NAMALWA (cell line): Measurements from ENCODE around the gene SHB.
A peak's percentile ranks its signal among the peaks of the same experiment; 100 is the strongest.

Source experiments
- DNase-seq: peaks from one replicate; pipeline ENCODE4 v3.0.0-alpha.2; 2015; ENCODE audit warnings: low spot score

SHB gene

DNA sequence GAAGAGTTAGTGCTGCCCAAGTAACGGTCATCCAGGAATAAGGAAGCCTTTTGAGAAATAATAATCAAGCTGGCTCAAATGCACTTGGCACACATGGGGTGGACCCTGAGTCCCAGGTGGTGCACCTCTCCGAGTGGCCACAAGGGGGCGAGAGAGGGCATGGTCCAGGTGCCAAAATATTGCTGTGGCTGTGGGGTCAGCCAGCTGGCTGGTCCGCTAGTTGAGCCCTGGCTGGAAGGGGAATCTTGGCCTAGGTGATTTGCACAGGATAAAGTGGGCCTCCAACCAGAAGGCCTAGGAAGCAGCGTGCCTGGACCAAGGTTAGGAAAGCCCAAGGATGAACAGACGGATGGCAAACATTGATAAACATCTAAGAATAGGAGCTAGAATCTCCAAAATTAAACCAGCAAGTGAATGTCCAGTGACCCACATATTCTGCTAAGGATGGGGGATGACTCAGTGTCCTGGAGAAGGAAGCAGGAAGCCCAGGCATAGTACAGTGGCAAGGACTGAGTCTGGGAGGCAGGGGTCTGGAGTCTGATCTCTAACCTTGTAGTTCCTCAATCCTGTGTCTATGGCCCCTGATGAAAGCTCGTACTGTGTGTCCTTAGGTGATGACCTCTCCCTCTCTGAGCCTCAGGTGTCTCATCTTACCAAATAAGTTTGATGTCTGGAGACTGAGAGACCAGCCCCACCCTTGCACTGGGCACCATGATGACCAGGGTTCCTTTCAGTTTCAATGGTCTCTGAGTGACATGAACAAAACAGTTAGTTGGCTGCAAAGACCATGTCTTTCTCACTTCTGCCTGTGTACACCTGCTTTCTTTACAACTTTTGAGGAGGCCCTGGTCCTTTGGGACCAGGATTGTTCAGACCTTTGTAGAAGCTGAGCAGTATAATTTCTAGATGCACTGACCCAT lies 19.2 kb upstream of the SHB start:
- DNase-seq, result peak; percentile 71

DNA sequence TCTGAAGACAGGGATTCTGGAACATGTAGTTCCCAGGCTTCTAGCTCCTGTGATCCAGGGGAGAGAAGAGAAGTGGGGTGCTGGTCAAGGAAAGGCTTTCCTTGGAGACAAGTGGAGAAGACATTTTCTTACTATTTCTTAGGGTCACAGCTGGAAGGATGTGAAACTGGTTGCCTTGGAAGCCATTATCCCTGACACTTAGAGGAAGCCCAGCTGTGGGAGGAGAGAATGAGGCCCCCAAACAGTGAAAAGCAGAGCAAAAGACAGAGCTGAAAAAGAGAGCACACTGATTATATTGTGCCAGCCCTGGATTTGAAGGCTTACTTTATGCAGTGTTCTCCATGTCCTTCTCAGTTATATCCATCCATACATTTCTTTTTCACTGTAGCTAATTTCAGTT lies 17.5 kb upstream of the SHB start:
- DNase-seq, result no peak

GRCh38 chr9:38085308-38085707 lies 16.3 kb upstream of the SHB start:
- DNase-seq, result no peak

DNA sequence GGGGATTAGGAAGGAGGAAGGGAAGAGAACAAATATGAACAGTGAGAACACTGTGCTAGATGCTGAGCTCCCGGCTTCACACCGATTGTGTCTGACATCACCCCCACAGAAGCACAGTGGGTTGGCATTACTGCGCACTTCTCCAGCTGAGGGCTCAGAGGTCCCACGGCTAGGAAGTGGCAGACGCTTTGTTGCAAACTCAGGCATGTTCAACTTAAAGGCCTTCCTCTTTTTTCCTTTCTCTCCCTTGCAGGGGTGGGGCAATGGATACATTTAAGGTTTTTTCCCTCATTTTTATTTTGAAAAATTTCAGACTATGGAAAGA lies 15.5 kb upstream of the SHB start:
- DNase-seq, result no peak

- no peak for DNase-seq
These were observed 15.0 kb upstream of the SHB start for GRCh38 chr9:38083858-38084555.

DNA sequence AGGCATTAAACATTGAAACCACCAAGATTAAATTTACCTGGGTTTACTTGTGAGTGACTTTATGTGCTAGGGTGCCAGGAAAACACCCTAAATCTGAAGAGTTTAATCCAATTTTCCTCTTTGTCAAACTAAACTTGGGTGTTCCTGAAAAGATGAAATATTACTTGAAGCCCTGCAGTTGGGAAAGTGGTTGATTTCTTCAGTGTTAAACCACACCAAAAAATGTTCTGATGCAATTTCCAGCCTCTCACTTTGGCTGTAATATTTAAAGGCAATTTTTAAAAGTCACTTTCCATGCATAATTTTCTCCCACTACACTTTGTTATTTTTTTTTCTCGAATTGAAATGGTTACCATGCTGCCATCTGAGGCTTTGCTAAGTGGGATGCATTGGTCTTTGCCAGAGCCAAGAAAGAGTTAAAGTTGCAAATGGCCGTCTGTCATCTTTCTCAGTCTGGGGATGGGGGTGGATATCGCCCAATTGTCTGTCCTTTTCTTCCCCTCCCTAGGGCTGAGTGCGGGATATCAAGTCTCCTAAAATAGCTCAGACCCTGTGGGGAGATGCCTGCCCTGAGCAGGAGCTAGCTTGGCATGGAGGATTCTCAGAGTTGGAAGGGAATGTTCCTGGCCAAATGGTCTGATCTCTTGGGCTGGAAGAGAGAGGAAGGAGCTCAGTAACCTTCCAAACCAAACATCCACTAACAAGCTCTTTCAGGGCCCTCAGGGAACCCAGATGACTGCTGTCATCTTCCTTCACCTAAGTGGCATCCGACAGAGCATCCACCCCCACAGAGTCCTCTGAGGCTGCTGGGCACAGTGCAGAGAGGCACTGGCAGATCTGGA lies 13.6 kb upstream of the SHB start:
- no peak for DNase-seq

DNA sequence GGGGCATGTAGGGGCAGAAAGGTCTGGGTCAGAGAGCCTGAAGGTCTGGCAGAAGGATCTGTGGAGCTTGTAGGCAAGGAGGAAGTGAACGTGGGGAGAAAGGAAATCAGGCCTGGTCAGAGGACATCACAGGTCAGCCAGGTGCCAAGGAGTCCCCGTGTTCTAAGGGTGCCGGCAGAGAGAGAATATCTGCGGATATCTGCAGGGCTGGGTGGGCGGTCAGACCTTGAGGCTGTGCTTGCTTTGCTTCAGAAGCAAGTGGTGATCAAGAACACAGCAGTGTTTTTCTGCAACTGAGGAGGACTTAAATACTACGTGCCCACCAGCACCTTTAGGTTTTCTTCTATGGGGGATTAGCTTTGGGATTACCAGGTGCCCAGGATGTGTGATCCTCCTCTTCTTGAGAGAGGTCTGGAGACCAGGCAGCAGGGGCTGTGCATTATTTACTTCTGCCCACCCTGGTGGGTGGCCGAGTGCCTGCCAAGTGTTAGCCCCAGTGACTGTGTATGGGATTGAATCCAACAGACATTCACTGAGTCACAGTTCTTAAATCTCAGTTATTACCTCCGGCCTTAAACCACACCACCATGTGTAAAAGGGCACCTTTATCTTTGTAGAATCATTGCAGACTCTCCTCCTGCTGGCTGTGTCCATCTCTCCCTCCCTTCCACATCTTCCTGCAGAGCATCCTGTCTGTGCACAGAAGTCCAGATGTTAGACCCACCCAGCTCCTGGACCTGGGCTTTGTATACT lies 12.5 kb upstream of the SHB start:
- DNase-seq, result no peak

DNA sequence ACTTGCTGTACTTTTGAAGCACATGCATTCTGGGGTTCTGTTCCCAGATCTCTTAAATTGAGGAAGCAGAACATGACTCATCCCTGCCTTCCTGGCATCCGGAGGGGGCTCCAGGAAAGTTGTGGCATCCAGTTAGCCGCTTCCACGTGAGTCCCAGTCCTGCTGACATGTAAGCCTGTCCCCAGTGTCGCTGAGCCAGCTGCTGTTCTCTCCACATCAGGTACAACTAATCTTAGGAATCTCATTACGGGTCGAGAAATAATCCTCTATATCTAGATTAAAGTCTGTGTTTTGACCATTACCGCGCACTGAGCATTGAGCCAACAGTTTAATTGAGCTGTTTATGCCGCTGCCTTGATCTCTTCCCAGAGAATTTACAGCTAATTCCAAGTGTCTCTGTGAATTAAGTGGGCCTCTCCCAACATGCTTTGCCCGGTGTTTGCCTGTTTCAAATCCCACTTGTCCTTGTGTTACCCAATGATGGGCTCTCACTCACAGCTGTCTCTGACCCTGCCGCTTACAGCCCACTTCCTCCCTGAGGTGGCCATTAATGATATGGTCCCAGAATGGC lies 10.5 kb upstream of the SHB start:
- no peak for DNase-seq

DNA sequence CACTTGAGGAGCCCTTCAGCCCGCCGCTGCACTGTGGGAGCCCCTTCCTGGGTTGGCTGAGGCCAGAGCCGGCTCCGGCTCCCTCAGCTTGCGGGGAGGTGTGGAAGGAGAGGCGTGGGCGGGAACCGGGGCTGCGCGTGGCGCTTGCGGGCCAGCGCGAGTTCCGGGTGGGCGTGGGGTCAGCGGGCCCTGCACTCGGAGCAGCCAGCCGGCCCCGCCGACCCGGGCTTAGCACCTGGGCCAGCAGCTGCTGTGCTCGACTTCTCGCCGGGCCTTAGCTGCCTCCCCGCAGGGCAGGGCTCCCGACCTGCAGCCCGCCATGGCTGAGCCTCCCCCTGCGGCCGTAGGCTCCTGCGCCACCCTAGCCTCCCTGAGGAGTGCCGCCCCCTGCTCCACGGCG lies 6.2 kb upstream of the SHB start:
- DNase-seq, result no peak

GRCh38 chr9:38074441-38074961 lies 5.5 kb upstream of the SHB start:
- no peak for DNase-seq

- no peak for DNase-seq
These were observed 4.9 kb upstream of the SHB start for GRCh38 chr9:38073882-38074281.

DNA sequence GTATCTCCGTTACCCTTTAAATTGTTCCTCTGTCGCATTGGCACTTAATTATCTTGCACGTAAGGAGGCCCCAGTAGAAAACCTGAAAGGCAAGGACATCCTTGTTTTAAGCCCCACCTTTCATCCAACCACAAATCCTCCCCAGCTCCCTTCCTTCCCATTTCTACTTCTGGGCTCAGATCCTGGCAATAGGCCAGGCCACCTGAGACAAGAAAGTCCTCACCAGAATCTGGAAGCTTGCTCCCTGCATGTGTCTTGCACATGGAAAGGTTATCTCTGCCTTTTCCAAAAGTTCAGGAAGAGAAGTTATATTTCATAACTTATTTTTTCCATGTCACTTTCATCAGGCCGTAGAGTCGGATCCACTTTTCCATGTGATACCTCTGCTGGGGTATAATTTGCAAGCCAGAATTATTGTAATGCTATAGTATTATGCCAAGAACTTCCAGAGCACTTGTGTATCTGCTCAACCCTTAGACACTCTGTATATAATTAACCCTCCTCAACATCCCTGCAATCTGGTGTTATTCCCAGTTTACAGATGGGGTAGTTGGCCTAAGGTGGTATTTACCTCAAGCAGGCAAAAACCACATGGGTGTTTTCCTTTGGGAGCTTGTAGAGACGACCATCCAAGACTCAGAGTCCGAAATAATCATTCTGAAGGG lies 2.6 kb upstream of the SHB start:
- DNase-seq, result no peak

DNA sequence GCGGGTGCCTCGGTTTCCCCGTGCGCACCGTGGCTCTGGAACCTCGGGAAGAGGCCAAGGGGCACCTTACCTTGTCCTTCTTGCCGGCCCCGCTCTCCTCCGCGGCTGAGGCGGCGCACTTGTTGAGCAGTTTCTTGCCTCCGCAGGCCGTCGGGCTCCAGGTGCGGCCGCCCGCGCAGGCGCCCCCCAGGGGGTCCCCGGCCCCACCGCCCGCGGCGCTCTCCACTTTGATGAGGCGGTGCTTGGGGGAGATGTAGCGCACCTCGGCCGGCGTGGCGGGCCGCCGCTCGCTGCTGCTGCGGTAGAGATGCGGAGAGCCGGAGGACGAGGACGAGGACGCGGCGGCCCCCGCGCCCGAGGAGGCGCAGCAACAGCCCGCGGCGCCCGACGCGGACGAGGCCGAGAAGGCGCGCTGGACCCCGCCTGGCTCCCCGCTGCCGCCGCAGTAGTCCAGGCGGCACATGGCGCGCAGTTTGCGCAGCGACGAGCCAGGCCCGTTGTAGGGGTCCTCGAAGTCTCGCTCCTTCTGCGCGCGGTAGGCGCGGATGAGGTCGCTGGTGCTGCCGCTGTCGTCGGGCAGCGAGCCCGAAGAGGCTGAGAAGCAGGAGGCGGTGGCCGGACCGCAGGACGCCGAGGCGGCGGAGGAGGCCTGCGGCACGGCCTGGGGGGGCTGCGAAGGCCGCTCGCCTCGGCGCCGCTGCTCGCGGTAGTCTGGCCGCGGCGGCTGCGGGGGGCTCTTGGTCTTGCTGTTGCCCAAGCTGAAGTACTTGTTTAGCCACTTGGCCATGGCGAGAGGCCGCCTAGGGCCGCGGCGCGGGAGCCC lies 957 bp downstream of the SHB start:
- DNase-seq, result no peak

- no peak for DNase-seq
These were observed 1.8 kb downstream of the SHB start for GRCh38 chr9:38066914-38067858.

DNA sequence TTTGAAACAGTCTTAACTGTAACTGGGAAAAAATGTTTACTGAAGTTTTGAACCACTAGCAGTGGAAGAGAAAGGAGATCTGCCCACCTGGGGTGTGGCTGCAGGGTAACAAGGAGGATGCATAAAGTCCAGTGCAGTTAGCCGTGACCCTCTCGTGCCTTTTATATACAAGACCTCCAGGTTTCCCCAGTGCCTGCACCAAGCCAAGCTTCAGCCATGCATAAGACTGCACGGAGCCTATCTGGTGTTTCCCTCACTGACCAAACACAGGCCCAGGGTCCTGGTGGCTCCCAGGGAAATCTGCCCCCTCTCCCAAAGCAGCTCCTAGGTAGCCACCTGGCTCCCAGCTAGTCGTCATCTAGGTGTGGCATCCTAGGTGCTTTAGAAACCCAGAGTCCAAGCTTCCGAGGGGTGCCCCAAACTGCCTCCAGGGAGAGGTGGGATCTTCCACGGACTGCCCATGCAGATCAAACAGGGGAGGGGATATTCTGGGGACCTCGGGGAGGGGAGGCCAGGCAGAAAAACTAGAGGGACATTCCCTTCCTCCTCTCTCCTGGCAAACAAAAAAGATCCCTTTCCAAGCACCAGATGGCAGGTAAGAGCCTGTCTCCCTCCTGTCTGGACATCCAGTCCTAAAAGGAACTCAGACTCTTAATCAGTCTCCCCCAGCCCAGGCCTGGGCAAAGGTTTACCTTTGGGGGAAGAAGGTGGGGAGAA lies 2.7 kb downstream of the SHB start:
- DNase-seq, result no peak

GRCh38 chr9:38065369-38066075 lies 3.5 kb downstream of the SHB start:
- DNase-seq, result no peak

GRCh38 chr9:38064842-38065368 lies 4.1 kb downstream of the SHB start:
- no peak for DNase-seq
